H1 (cell line): ENCODE data around the gene PLAC9. TPM values are rescaled to one million over a fixed set of nuclear protein-coding genes. Genes with fewer than 3 reads are reported as not detected.

Experiments
- BCL11A ChIP-seq, 2 experiments: IDR thresholded peaks; one replicate each; pipeline ENCODE4 v1.6.1; 2011; ENCODE audit warnings: low read depth in 2 of 2, low read length in 2 of 2, mild to moderate bottlenecking in 2 of 2
- CHD1 ChIP-seq: IDR thresholded peaks from 2 replicates; pipeline ENCODE4 v1.6.1; 2012; ENCODE audit warnings: low read depth, low read length, improper control_type of control experiment
- EP300 ChIP-seq, 2 experiments: IDR thresholded peaks; 1 replicate in 1 of 2; 2 replicates in 1 of 2; pipeline ENCODE4 v1.6.1; 2011 to 2012; ENCODE audit warnings: low read depth in 2 of 2, low read length in 2 of 2, mild to moderate bottlenecking in 2 of 2, borderline replicate concordance in 1 of 2, inconsistent platforms in 1 of 2, moderate library complexity in 1 of 2
- HDAC2 ChIP-seq, 2 experiments: fragments of 300-600 bp in 1 of 2; sonication (generic) in 1 of 2; IDR thresholded peaks; 2 replicates each; pipeline ENCODE4 v1.6.1; 2011 to 2012; ENCODE audit warnings: low read depth in 2 of 2, low read length in 2 of 2, mild to moderate bottlenecking in 2 of 2, moderate library complexity in 2 of 2, borderline replicate concordance in 1 of 2, inconsistent platforms in 1 of 2
- JUND ChIP-seq: IDR thresholded peaks from 2 replicates; pipeline ENCODE4 v1.6.1; 2011; ENCODE audit warnings: mild to moderate bottlenecking, improper control_type of control experiment, low read length
- POLR2A ChIP-seq, 2 experiments: IDR thresholded peaks; 1 replicate in 1 of 2; 2 replicates in 1 of 2; pipeline ENCODE4 v1.6.1; 2011; ENCODE audit warnings: low read depth in 2 of 2, low read length in 2 of 2, mild to moderate bottlenecking in 2 of 2; ENCODE audit errors: control extremely low read depth in 1 of 2
- SIN3A ChIP-seq, 2 experiments: IDR thresholded peaks in 1 of 2; conservative IDR thresholded peaks in 1 of 2; 2 replicates each; pipeline ENCODE4 v1.6.1; 2011 to 2012; ENCODE audit warnings: low read length in 2 of 2, improper control_type of control experiment in 1 of 2, low read depth in 1 of 2, mild to moderate bottlenecking in 1 of 2
- SRF ChIP-seq: IDR thresholded peaks from 2 replicates; pipeline ENCODE4 v1.6.1; 2011; ENCODE audit warnings: mild to moderate bottlenecking, low read depth, low read length, moderate library complexity
- polyA plus RNA-seq, 7 experiments: library from polyadenylated mRNA; depleted of rRNA in 3 of 7; stranded (reverse) in 5 of 7; unstranded in 2 of 7; fragments of >200 nt in 5 of 7; fragments of 200-250 nt in 2 of 7; gene quantifications; 1 replicate in 5 of 7; 2 replicates in 1 of 7; 4 replicates in 1 of 7; pipeline versions ENCODE4 v1.2.1 to v1.2.3, GENCODE V29; 2011 to 2013; ENCODE audit warnings: missing spikeins in 2 of 7, mixed read lengths in 2 of 7
- total RNA-seq: library from RNA; stranded (reverse); fragmentation: NEBNext Ultra II Directional; extraction: Animal tissue kit (Norgen Biotek cat#: 25700); gene quantifications from 2 replicates; pipeline ENCODE4 v1.2.1, GENCODE V29; 2021
- TF ChIP-seq, protein P1 (sequence below): IDR thresholded peaks from 2 replicates; pipeline ENCODE4 v1.6.1; 2012; ENCODE audit warnings: inconsistent platforms

PLAC9 gene
- total and polyA plus RNA-seq, 2 of the 8 experiments (the other 6 are each of a cell fraction or from before 2014, with no cell fraction given): 8.4 to 16.7 TPM

DNA sequence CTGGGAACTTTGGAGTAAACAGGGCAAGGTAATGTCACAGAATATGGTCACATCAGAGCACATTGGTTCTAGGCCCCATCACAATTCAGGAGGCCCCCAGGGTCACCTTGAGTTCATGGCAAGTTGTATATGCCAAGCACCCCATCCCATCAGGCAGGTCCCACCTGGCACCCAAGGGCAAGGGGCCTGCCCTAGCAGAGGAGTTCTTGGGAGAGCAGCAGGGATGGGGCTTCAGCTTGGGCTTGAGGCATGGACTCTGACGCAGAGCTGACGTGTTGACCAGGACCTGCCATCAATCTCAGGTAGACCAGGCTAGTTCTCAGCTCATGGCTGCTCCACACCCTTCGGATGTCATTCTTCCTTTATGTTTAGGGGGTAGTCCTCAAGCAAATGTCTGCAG is 20.9 kb downstream of the PLAC9 start (continued):
- TF ChIP-seq, protein P1, sequence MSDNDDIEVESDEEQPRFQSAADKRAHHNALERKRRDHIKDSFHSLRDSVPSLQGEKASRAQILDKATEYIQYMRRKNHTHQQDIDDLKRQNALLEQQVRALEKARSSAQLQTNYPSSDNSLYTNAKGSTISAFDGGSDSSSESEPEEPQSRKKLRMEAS: no peak
- TF ChIP-seq SIN3A (conservative IDR thresholded peaks at IDR 0.05 in 1 of 2, IDR thresholded peaks at IDR 0.05 in 1 of 2; ENCODE audit: low read depth in 1 of 2, low read length in 2 of 2): no peak
- TF ChIP-seq HDAC2 (IDR thresholded peaks at IDR 0.05; ENCODE audit: borderline replicate concordance in 1 of 2, low read depth in 2 of 2, low read length in 2 of 2): no peak
- no peak for TF ChIP-seq CHD1
- no peak for TF ChIP-seq POLR2A (IDR thresholded peaks at IDR 0.05; ENCODE audit: control extremely low read depth in 1 of 2, low read depth in 2 of 2, low read length in 2 of 2)
- no peak for TF ChIP-seq BCL11A (IDR thresholded peaks at IDR 0.05; ENCODE audit: low read depth in 2 of 2, low read length in 2 of 2)
- TF ChIP-seq JUND: no peak
- no peak for TF ChIP-seq EP300 (IDR thresholded peaks at IDR 0.05; ENCODE audit: borderline replicate concordance in 1 of 2, low read depth in 2 of 2, low read length in 2 of 2)
- no peak for TF ChIP-seq SRF
